ENCODE results near the gene C2orf72.
"Not testable (repeated sequence)": the region's sequence is repeated elsewhere in the genome, so short reads cannot be mapped to it uniquely, and the experiment has no call there.

The C2orf72 gene

GRCh38 chr2:231037202-231037730 is at the start of gene C2orf72:
TSS of gene C2orf72 (plus strand) at chr2:231037523. CDS start at chr2:231037566, 43 bp downstream.
- peak in 1 of 2 experiments; percentile 55 for DNase-seq

- no peak for DNase-seq
Measured at GRCh38 chr2:230989731-230990130, 47.6 kb upstream of the C2orf72 start.

- no peak for DNase-seq
Measured at GRCh38 chr2:230990131-230990898, 47.0 kb upstream of the C2orf72 start.

GRCh38 chr2:230990899-230991150 is 46.5 kb upstream of the C2orf72 start:
- no peak for DNase-seq

GRCh38 chr2:230991598-230991997 is 45.7 kb upstream of the C2orf72 start:
- DNase-seq = no peak

- DNase-seq = no peak
Measured at GRCh38 chr2:230995821-230996220, 41.5 kb upstream of the C2orf72 start, which contains the start of gene SPATA3. TSS of gene SPATA3 (plus strand) at chr2:230996121. CDS start at chr2:230996234, 113 bp downstream.

- no peak for DNase-seq
Measured at GRCh38 chr2:230996661-230997060, 40.7 kb upstream of the C2orf72 start.

GRCh38 chr2:230998882-230999281 is 38.4 kb upstream of the C2orf72 start:
- DNase-seq = no peak

GRCh38 chr2:230999477-230999876 is 37.8 kb upstream of the C2orf72 start:
- no peak for DNase-seq

GRCh38 chr2:231000211-231000904 is 37.0 kb upstream of the C2orf72 start:
- peak; percentile 12 to 66 for DNase-seq

GRCh38 chr2:231001036-231001435 is 36.3 kb upstream of the C2orf72 start:
- DNase-seq = no peak

- DNase-seq = no peak
Measured at GRCh38 chr2:231001921-231002320, 35.4 kb upstream of the C2orf72 start.

- no peak for DNase-seq
Measured at GRCh38 chr2:231002641-231003040, 34.7 kb upstream of the C2orf72 start.

- no peak for DNase-seq
Measured at GRCh38 chr2:231003186-231003585, 34.1 kb upstream of the C2orf72 start.

GRCh38 chr2:231004930-231005329 is 32.4 kb upstream of the C2orf72 start:
- not testable (repeated sequence) for DNase-seq

- DNase-seq = no peak
Measured at GRCh38 chr2:231007286-231008098, 29.8 kb upstream of the C2orf72 start.

GRCh38 chr2:231008131-231008530 is 29.2 kb upstream of the C2orf72 start:
- DNase-seq = no peak

- no peak for DNase-seq
Measured at GRCh38 chr2:231009236-231009919, 27.9 kb upstream of the C2orf72 start.

GRCh38 chr2:231010201-231010730 is 27.1 kb upstream of the C2orf72 start:
- DNase-seq = no peak

GRCh38 chr2:231011526-231011925 is 25.8 kb upstream of the C2orf72 start:
- no peak for DNase-seq

GRCh38 chr2:231012463-231012862 is 24.9 kb upstream of the C2orf72 start:
- no peak for DNase-seq

GRCh38 chr2:231013820-231014219 is 23.5 kb upstream of the C2orf72 start:
- DNase-seq = no peak
